AG04449 (cell line): Measurements from ENCODE around the gene C18orf32.

Experiments used
- CTCF ChIA-PET: fragments of 350-600 bp; formaldehyde crosslinking; extraction: SDS; loops from one replicate; lab custom pipeline; 2021; ENCODE audit warnings: antibody characterized with exemption; lab: Yijun Ruan, JAX
- POLR2A ChIA-PET: fragments of 400-600, 350-600 bp; formaldehyde crosslinking; extraction: SDS; loops from one replicate; lab custom pipeline; 2020; ENCODE audit warnings: antibody characterized with exemption, inconsistent platforms; lab: Yijun Ruan, JAX
- DNase-seq: peaks from one replicate; pipeline ENCODE4 v3.0.0-alpha.2; 2010; ENCODE audit warnings: low read depth, low spot score
- H3K4me3 ChIP-seq: 2 replicates; pipeline ENCODE4 v1.5.1; 2011; ENCODE audit warnings: low read depth, mild to moderate bottlenecking, control low read depth, low read length
- TF ChIP-seq, protein P1 (sequence below): IDR thresholded peaks from one replicate; pipeline ENCODE4 v1.5.1; 2011; ENCODE audit warnings: mild to moderate bottlenecking, moderate library complexity, low read length, control low read depth, inconsistent platforms; ENCODE audit not compliant: insufficient read depth; ENCODE audit errors: missing control alignments

The C18orf32 gene

DNA sequence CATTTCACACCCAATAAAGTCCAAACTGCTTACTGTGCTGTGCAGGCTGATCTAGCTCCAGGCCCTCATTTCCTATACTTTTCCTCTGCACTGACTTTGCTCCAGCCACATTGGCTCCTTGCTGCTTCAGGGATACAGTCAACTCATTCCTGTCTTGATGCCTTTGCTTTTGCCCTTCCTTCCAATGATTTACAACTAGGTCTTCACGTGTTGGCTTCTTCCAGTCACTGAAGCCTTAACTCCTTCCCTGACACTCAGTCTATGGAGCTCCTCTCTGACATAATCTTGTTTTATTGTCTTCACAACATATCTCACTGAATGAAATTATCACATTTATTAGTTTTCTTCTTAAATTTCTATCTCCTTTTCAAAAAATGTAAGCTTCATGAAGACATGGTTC is 16.9 kb upstream of the C18orf32 start:
- DNase-seq = no peak
- no peak overlapping the region for H3K4me3 ChIP-seq
- ChIA-PET CTCF (interaction anchor here (0.8 to 5.3 kb wide), 6 partner anchors 7 to 363 kb away, joined by 3 to 36 read pairs (median 6); no protein-coding TSS in a partner anchor), POLR2A (no interaction called here)
- TF ChIP-seq, protein P1, sequence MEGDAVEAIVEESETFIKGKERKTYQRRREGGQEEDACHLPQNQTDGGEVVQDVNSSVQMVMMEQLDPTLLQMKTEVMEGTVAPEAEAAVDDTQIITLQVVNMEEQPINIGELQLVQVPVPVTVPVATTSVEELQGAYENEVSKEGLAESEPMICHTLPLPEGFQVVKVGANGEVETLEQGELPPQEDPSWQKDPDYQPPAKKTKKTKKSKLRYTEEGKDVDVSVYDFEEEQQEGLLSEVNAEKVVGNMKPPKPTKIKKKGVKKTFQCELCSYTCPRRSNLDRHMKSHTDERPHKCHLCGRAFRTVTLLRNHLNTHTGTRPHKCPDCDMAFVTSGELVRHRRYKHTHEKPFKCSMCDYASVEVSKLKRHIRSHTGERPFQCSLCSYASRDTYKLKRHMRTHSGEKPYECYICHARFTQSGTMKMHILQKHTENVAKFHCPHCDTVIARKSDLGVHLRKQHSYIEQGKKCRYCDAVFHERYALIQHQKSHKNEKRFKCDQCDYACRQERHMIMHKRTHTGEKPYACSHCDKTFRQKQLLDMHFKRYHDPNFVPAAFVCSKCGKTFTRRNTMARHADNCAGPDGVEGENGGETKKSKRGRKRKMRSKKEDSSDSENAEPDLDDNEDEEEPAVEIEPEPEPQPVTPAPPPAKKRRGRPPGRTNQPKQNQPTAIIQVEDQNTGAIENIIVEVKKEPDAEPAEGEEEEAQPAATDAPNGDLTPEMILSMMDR = no peak

DNA sequence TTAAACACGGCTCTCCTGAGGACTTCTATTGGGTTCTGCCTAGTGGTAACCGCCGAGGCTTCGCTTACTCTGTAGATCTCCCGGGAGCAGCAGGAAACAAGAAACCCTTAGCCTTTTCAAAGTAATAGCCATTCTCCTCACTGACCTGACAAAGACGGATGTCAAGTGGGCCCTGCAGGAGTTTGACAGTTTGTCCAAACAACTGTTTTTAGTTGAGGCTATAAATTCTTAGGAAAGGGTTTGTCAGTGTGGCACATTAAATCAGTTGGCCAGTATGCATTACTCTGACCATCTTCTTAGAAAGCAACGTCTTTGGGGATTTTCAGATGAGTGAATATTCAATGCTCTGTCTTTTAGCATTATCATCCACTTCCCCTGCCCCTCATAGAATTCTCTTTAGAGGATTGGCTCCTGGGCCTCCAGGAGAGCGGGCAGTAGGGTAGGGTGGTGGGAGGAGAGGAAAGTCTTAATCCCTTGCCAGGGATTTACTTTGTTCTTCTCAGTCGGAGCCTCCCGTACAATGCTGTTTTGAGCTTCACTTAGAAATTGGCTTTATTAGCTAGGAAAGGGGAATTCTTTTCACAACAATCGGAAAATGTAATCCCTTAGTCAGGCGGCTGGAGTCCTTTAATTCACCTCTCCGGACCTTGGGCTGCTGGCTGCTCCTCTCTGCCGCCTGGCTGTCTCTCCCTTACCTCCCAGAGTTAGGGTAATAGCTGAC is 13.3 kb upstream of the C18orf32 start:
- TF ChIP-seq, protein P1 = no peak
- H3K4me3 ChIP-seq = no peak overlapping the region
- DNase-seq = no peak
- ChIA-PET POLR2A (no interaction called here), CTCF (interaction anchor here (0.8 to 5.3 kb wide), 4 partner anchors 10 to 361 kb away, joined by 3 to 36 read pairs (median 6); no protein-coding TSS in a partner anchor)

DNA sequence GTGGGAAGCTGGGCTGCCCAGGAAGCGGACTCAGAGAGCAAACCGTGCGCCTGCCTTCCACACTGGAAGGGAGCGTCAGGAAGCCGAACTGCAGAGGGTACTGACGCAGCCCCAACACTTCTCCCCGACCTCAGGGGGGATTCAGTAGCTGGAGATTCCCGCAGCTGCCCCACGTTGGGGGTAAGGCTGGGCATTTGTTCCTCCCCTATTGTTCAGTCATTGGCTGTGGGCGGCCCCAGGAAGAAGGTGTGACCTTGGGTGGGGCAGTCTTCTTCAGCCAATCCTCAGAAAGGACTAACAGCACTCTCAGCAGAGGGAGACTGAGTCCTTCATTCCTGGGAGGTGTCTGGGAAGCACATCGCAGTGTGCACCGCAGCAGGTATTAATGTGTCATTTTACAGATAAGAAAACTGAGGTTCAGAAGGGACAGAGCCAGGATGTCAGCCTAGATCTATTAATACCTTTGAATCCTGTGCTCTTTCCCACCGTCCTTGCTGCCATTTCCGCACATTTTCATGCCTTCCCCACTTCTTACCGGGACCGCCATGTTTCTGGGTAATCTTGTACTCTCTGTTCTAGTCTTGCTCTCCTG is 12.1 kb upstream of the C18orf32 start:
- ChIA-PET CTCF (interaction anchor here (0.9 to 5.3 kb wide), 3 partner anchors 12 to 359 kb away, joined by 3 to 36 read pairs (median 3); no protein-coding TSS in a partner anchor), POLR2A (no interaction called here)
- no peak overlapping the region for H3K4me3 ChIP-seq
- TF ChIP-seq, protein P1 = no peak
- DNase-seq = no peak

DNA sequence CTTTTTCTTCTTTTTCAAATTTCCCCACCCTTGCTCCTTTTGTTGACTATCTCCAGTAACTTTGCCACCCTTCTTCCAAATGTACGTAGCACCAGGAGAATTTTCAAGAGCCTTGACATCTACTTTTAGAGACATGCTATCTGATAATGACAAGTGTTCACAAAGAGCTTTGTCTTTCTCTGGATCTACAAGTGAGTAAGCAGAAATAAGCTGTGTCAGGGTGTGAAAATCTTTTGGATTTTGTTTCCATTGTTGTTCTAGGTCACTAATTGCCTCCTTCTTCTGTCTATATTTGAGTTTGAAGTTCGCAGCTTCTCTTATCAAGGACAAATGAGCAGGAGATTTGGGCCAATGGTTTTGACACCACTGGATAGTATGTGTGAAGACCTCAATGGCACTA is 8.4 kb upstream of the C18orf32 start:
- DNase-seq = no peak
- CTCF ChIA-PET = interaction anchor here (1.1 to 4.0 kb wide), 3 partner anchors 16 to 366 kb away, joined by 3 to 21 read pairs (median 8); no protein-coding TSS in a partner anchor
- POLR2A ChIA-PET = no interaction called here
- TF ChIP-seq, protein P1 = no peak
- H3K4me3 ChIP-seq = no peak overlapping the region

DNA sequence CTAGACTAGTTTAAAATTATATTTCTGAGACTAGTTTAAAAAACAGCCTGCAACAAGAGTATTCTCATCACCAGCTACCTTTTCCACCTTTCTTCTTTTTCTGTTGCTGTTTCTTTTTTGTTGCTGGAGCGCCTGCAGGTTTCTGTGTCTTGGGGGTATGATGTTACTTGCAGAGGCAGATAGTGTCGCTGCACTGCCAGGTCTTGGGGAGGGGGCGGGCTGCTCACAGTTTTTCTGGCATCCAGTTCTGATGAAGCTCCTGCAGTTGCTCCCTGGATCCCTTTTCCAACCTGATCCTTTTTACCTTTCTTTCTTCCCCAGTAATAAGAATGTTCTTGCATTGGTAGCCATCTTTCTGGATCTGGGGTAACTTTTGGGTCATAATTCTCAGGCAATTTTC is 8.0 kb upstream of the C18orf32 start:
- TF ChIP-seq, protein P1 = no peak
- DNase-seq = no peak
- no peak overlapping the region for H3K4me3 ChIP-seq
- ChIA-PET CTCF (interaction anchor here (1.6 to 4.0 kb wide), 2 partner anchors 16 to 364 kb away, joined by 8 to 21 read pairs; no protein-coding TSS in a partner anchor), POLR2A (no interaction called here)

DNA sequence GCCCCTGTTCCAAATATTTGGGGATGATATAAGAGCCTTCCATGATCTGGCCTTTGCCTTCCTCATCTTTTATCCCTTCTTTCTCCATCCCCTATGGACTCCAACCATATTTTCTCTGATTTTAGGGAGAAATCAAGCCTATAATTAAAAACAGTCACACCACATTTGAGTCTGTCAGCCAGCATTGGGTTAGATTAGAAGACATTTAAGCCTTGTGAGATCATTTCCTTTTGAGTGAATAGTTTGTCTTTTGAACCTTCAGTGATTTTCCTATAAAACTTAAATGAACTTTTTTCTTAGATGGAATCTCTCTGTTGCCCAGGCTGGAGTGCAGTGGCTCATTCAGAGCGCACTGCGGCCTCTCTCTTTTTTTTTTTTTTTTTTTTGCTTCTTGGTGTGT is 7.6 kb upstream of the C18orf32 start:
- no peak for DNase-seq
- ChIA-PET POLR2A (no interaction called here), CTCF (interaction anchor here (4.0 kb wide), 1 partner anchor 16 kb away, joined by 21 read pairs; no protein-coding TSS in a partner anchor)
- TF ChIP-seq, protein P1 = no peak
- no peak overlapping the region for H3K4me3 ChIP-seq
